ENCODE data around the gene NEIL1. TPM values are rescaled to one million over a fixed set of nuclear protein-coding genes. Genes with fewer than 3 reads are reported as not detected.

Gene NEIL1
- total and polyA plus RNA-seq, 4 experiments from 2014 or later: 1.5 to 16.4 (median 7.8) TPM

- Histone ChIP-seq H3K36me3 (ENCODE audit: insufficient read depth, low read length) (peaks cover 64% of the 10 kb centered on the region), H3K27ac (ENCODE audit: low read depth, low read length) (peak overlapping the region; percentile 93), H3K27me3 (ENCODE audit: insufficient read depth, low read length) (no peaks in the 10 kb centered on the region), H3K9me3 (ENCODE audit: control insufficient read depth in 1 of 2, low read length in 2 of 2) (no peaks in the 10 kb centered on the region), H3K4me1 (ENCODE audit: insufficient read depth, low read length) (peaks cover 25% of the 10 kb centered on the region), H3K4me3 (ENCODE audit: low read length in 2 of 2) (no peak overlapping the region)
- intact Hi-C loops (cut with micrococcal nuclease): loop anchor here (1.0 to 10.0 kb wide), 2 partner anchors 17 to 342 kb away; partner anchors contain the start of gene PPCDC
- no peak for DNase-seq
- ChIA-PET CTCF (ENCODE audit: partially characterized antibody) (interaction anchor here (1.0 to 3.7 kb wide), 22 partner anchors 8 to 435 kb away, joined by 3 to 69 read pairs (median 7); partner anchors contain the start of genes COMMD4, IMP3, SIN3A and SNUPN), POLR2A (ENCODE audit: partially characterized antibody) (interaction anchor here (1.0 to 4.8 kb wide), 10 partner anchors 11 to 357 kb away, joined by 3 to 222 read pairs (median 18); partner anchors contain the start of genes COMMD4, IMP3, NEIL1 and PPCDC)
- H3K36me3 Mint-ChIP-seq: peaks cover 17 to 56% of the 10 kb centered on the region in 2 donors
- peak overlapping the region; percentile 89 to 95 (median 92) for H3K4me3 Mint-ChIP-seq
- no peaks in the 10 kb centered on the region for H3K27me3 Mint-ChIP-seq
- H3K27ac Mint-ChIP-seq: peak overlapping the region in 6 of 7 donors; percentile 89 to 97 (median 96)
- no peaks in the 10 kb centered on the region for H3K9me3 Mint-ChIP-seq
- H3K4me1 Mint-ChIP-seq: peaks cover 7 to 37% (median 24%) of the 10 kb centered on the region in 4 donors
Measured at GRCh38 chr15:75367006-75367405, 20.2 kb downstream of the NEIL1 start.

GRCh38 chr15:75367406-75367912 lies 20.6 kb downstream of the NEIL1 start:
- DNase-seq: no peak
- no peaks in the 10 kb centered on the region for H3K27me3 Mint-ChIP-seq

GRCh38 chr15:75367913-75368688 lies 21.3 kb downstream of the NEIL1 start, which contains the start of gene MAN2C1:
Gene MAN2C1 (minus strand): TSS chr15:75368607. CDS start chr15:75368583, 24 bp downstream.
- peaks cover 25% of the 10 kb centered on the region for H3K4me1 ChIP-seq (ENCODE audit: insufficient read depth, low read length)
- H3K9me3 ChIP-seq (ENCODE audit: control insufficient read depth in 1 of 2, low read length in 2 of 2): no peaks in the 10 kb centered on the region
- no peaks in the 10 kb centered on the region for H3K27me3 ChIP-seq (ENCODE audit: insufficient read depth, low read length)
- peak; percentile 86 to 92 (median 87) for DNase-seq
- Mint-ChIP-seq H3K36me3 (peaks cover 21 to 58% of the 10 kb centered on the region in 2 donors), H3K27ac (peak within 1 kb of the TSS; percentile 95 to 97 (median 96)), H3K4me1 (peaks cover 7 to 37% (median 24%) of the 10 kb centered on the region in 4 donors), H3K4me3 (peak within 1 kb of the TSS; percentile 89 to 95 (median 92)), H3K9me3 (no peaks in the 10 kb centered on the region), H3K27me3 (no peaks in the 10 kb centered on the region)
- peak within 1 kb of the TSS; percentile 93 for H3K27ac ChIP-seq (ENCODE audit: low read depth, low read length)
- CTCF ChIA-PET (ENCODE audit: partially characterized antibody): interaction anchor here (0.5 to 3.7 kb wide), 43 partner anchors 9 to 900 kb away, joined by 3 to 69 read pairs (median 5); partner anchors contain the start of genes COMMD4, IMP3, NEIL1 and PTPN9
- peak within 1 kb of the TSS; percentile 86 to 95 for H3K4me3 ChIP-seq (ENCODE audit: low read length in 2 of 2)
- peaks cover 58% of the 10 kb centered on the region for H3K36me3 ChIP-seq (ENCODE audit: insufficient read depth, low read length)
- intact Hi-C loops (cut with micrococcal nuclease): loop anchor here (1.0 to 10.0 kb wide), 6 partner anchors 18 to 343 kb away; partner anchors contain the start of genes IMP3, PPCDC, SIN3A and SNUPN
- POLR2A ChIA-PET (ENCODE audit: partially characterized antibody): interaction anchor here (0.6 to 4.8 kb wide), 50 partner anchors 10 to 907 kb away, joined by 3 to 222 read pairs (median 4); partner anchors contain the start of genes C15orf39, CLK3, COMMD4 and FBXO22

More at GRCh38 chr15:75367406-75367912, 20.6 kb downstream of the NEIL1 start:
- Histone ChIP-seq H3K27me3 (ENCODE audit: insufficient read depth, low read length) (no peaks in the 10 kb centered on the region), H3K4me1 (ENCODE audit: insufficient read depth, low read length) (peaks cover 25% of the 10 kb centered on the region), H3K27ac (ENCODE audit: low read depth, low read length) (peak overlapping the region; percentile 93), H3K9me3 (ENCODE audit: control insufficient read depth in 1 of 2, low read length in 2 of 2) (no peaks in the 10 kb centered on the region), H3K36me3 (ENCODE audit: insufficient read depth, low read length) (peaks cover 60% of the 10 kb centered on the region), H3K4me3 (ENCODE audit: low read length in 2 of 2) (peak overlapping the region; percentile 86 to 95)
- Mint-ChIP-seq H3K9me3 (no peaks in the 10 kb centered on the region), H3K36me3 (peaks cover 17 to 56% of the 10 kb centered on the region in 2 donors), H3K4me3 (peak overlapping the region; percentile 89 to 95 (median 92)), H3K4me1 (peaks cover 7 to 37% (median 24%) of the 10 kb centered on the region in 4 donors), H3K27ac (peak overlapping the region; percentile 89 to 97 (median 96))
- CTCF ChIA-PET (ENCODE audit: partially characterized antibody): interaction anchor here (0.6 to 3.7 kb wide), 38 partner anchors 8 to 899 kb away, joined by 3 to 69 read pairs (median 6); partner anchors contain the start of genes COMMD4, IMP3, PTPN9 and SIN3A
- POLR2A ChIA-PET (ENCODE audit: partially characterized antibody): interaction anchor here (0.6 to 4.8 kb wide), 38 partner anchors 10 to 907 kb away, joined by 3 to 222 read pairs (median 6); partner anchors contain the start of genes C15orf39, CLK3, COMMD4 and FBXO22
- intact Hi-C loops (cut with micrococcal nuclease): loop anchor here (1.0 to 10.0 kb wide), 2 partner anchors 17 to 343 kb away; partner anchors contain the start of gene PPCDC

- intact Hi-C loops (cut with micrococcal nuclease): loop anchor here (1.0 to 10.0 kb wide), 5 partner anchors 83 to 344 kb away; partner anchors contain the start of genes IMP3, PPCDC, SIN3A and SNUPN
- no peaks in the 10 kb centered on the region for H3K9me3 Mint-ChIP-seq
- peak overlapping the region; percentile 89 to 95 (median 92) for H3K4me3 Mint-ChIP-seq
- Histone ChIP-seq H3K9me3 (ENCODE audit: control insufficient read depth in 1 of 2, low read length in 2 of 2) (no peaks in the 10 kb centered on the region), H3K27ac (ENCODE audit: low read depth, low read length) (peak overlapping the region; percentile 93), H3K4me1 (ENCODE audit: insufficient read depth, low read length) (peaks cover 25% of the 10 kb centered on the region), H3K4me3 (ENCODE audit: low read length in 2 of 2) (peak overlapping the region; percentile 86 to 95), H3K27me3 (ENCODE audit: insufficient read depth, low read length) (no peaks in the 10 kb centered on the region), H3K36me3 (ENCODE audit: insufficient read depth, low read length) (peaks cover 56% of the 10 kb centered on the region)
- peak in 1 of 5 donors; percentile 32 for DNase-seq
- no peaks in the 10 kb centered on the region for H3K27me3 Mint-ChIP-seq
- ChIA-PET POLR2A (ENCODE audit: partially characterized antibody) (interaction anchor here (0.6 to 4.8 kb wide), 39 partner anchors 9 to 908 kb away, joined by 3 to 222 read pairs (median 5); partner anchors contain the start of genes C15orf39, CLK3, COMMD4 and FBXO22), CTCF (ENCODE audit: partially characterized antibody) (interaction anchor here (0.7 to 3.7 kb wide), 25 partner anchors 11 to 433 kb away, joined by 3 to 69 read pairs (median 7); partner anchors contain the start of genes COMMD4, IMP3, SIN3A and SNUPN)
- peaks cover 7 to 37% (median 24%) of the 10 kb centered on the region in 4 donors for H3K4me1 Mint-ChIP-seq
- H3K36me3 Mint-ChIP-seq: peaks cover 26 to 60% of the 10 kb centered on the region in 2 donors
- peak overlapping the region; percentile 95 to 97 (median 96) for H3K27ac Mint-ChIP-seq
Measured at GRCh38 chr15:75368689-75369239, 21.9 kb downstream of the NEIL1 start.

- CTCF ChIA-PET (ENCODE audit: partially characterized antibody): interaction anchor here (1.5 to 3.7 kb wide), 5 partner anchors 10 to 270 kb away, joined by 4 to 62 read pairs (median 20); partner anchors contain the start of genes IMP3, SIN3A and SNUPN
- Mint-ChIP-seq H3K4me1 (peaks cover 7 to 33% (median 25%) of the 10 kb centered on the region in 4 donors), H3K27me3 (no peaks in the 10 kb centered on the region), H3K4me3 (peak overlapping the region; percentile 13 to 95 (median 90)), H3K36me3 (peaks cover 29 to 63% of the 10 kb centered on the region in 2 donors), H3K27ac (peak overlapping the region in 6 of 7 donors; percentile 95 to 97 (median 96)), H3K9me3 (no peaks in the 10 kb centered on the region)
- H3K27me3 ChIP-seq (ENCODE audit: insufficient read depth, low read length): no peaks in the 10 kb centered on the region
- H3K27ac ChIP-seq (ENCODE audit: low read depth, low read length): no peak overlapping the region
- POLR2A ChIA-PET (ENCODE audit: partially characterized antibody): interaction anchor here (0.6 to 4.8 kb wide), 8 partner anchors 18 to 830 kb away, joined by 3 to 222 read pairs (median 38); partner anchors contain the start of genes IMP3, NEIL1, SIN3A and SNUPN
- H3K9me3 ChIP-seq (ENCODE audit: control insufficient read depth in 1 of 2, low read length in 2 of 2): no peaks in the 10 kb centered on the region
- no peak overlapping the region for H3K4me3 ChIP-seq (ENCODE audit: low read length in 2 of 2)
- H3K4me1 ChIP-seq (ENCODE audit: insufficient read depth, low read length): peaks cover 25% of the 10 kb centered on the region
- intact Hi-C loops (cut with micrococcal nuclease): loop anchor here (10.0 kb wide), 1 partner anchor 345 kb away; the partner anchor contains the start of gene PPCDC
- no peak for DNase-seq
- H3K36me3 ChIP-seq (ENCODE audit: insufficient read depth, low read length): peaks cover 53% of the 10 kb centered on the region
Measured at GRCh38 chr15:75369897-75370581, 23.2 kb downstream of the NEIL1 start.

All from CD4-positive, alpha-beta memory T cell (primary cell).